ENCODE results near the gene MBD5. TPM values are rescaled to one million over a fixed set of nuclear protein-coding genes. Genes with fewer than 3 reads are reported as not detected.

MBD5 gene
- polyA plus RNA-seq, 1 of the 3 experiments (the other 2 are of a cell fraction), result 7.4 TPM

GRCh38 chr2:148130581-148130980 is 109.7 kb downstream of the MBD5 start (continued):
- TF ChIP-seq, protein P1, sequence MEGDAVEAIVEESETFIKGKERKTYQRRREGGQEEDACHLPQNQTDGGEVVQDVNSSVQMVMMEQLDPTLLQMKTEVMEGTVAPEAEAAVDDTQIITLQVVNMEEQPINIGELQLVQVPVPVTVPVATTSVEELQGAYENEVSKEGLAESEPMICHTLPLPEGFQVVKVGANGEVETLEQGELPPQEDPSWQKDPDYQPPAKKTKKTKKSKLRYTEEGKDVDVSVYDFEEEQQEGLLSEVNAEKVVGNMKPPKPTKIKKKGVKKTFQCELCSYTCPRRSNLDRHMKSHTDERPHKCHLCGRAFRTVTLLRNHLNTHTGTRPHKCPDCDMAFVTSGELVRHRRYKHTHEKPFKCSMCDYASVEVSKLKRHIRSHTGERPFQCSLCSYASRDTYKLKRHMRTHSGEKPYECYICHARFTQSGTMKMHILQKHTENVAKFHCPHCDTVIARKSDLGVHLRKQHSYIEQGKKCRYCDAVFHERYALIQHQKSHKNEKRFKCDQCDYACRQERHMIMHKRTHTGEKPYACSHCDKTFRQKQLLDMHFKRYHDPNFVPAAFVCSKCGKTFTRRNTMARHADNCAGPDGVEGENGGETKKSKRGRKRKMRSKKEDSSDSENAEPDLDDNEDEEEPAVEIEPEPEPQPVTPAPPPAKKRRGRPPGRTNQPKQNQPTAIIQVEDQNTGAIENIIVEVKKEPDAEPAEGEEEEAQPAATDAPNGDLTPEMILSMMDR (IDR thresholded peaks at IDR 0.05), result no peak

DNA sequence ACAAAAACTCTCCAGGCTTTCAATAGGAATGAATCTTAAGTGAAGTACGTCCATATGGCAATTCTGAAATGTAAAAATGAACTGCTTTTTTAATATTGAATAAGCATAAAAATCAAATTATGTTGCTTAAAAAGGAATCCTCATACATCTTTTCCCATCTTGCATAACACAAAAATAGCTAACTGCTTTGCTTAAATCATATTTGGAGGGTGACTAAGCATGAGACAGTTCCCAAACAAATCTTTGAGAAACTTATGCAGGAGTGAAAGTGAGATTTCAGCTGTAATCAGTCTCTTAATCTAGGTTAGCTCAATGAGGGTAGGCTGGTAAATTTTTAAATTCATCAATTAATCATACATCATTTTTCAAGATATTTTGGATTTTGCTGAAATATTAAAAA is 111.5 kb downstream of the MBD5 start:
- no peaks in the 10 kb centered on the region for H3K9me2 ChIP-seq
- POLR2A ChIA-PET, result no interaction called here
- 21% methylated on average over 1 of the region's 1 CpG for WGBS (ENCODE audit: low lambda C conversion rate)
- H3F3A ChIP-seq (replicated peaks; ENCODE audit: insufficient read depth), result peaks cover 14% of the 10 kb centered on the region
- H4K20me1 ChIP-seq (ENCODE audit: insufficient read depth), result no peaks in the 10 kb centered on the region
- no peak overlapping the region for H3K4me2 ChIP-seq
- no peak overlapping the region for H3K9ac ChIP-seq
- H3K36me3 ChIP-seq (replicated peaks in 1 of 2; ENCODE audit: control insufficient read depth in 1 of 2, insufficient read depth in 2 of 2, low read length in 1 of 2), result no peaks in the 10 kb centered on the region
- H3K27me3 ChIP-seq (ENCODE audit: insufficient read depth), result no peaks in the 10 kb centered on the region
- H3K27ac ChIP-seq (ENCODE audit: low read depth in 2 of 2, low read length in 1 of 2), result peak overlapping the region in 1 of 2 experiments; percentile 56; a peak in 2 of 4 replicates
- no peak overlapping the region for H2AFZ ChIP-seq (ENCODE audit: low read depth)
- H3K4me1 ChIP-seq (ENCODE audit: control insufficient read depth in 1 of 2, insufficient read depth in 2 of 2, low read depth in 1 of 2, low read length in 1 of 2), result 0 out of 4 replicates have a peak, but pooled peaks cover 0 to 3% of the 10 kb centered on the region in 2 experiments
- CTCF ChIA-PET, result interaction anchor here (0.6 to 1.2 kb wide), 3 partner anchors 13 to 377 kb away, joined by 3 read pairs; no protein-coding TSS in a partner anchor
- no peak for DNase-seq
- H3K9me3 ChIP-seq, result no peaks in the 10 kb centered on the region
- TF ChIP-seq CHD2 (IDR thresholded peaks at IDR 0.05; ENCODE audit: low read length, partially characterized antibody), result no peak
- no peak for TF ChIP-seq GABPA (IDR thresholded peaks at IDR 0.05; ENCODE audit: low read depth)
- no peak for TF ChIP-seq YY1 (IDR thresholded peaks at IDR 0.05; ENCODE audit: low read depth)
- TF ChIP-seq FOSL2 (IDR thresholded peaks at IDR 0.05; ENCODE audit: borderline replicate concordance, low read depth), result peak; percentile 35; the same call in 1 of the 2 replicates
- no peak for TF ChIP-seq ELF1 (IDR thresholded peaks at IDR 0.05)
- 0 out of 2 replicates have a peak, but pooled peaks have one; percentile 32 for TF ChIP-seq MEF2A (IDR thresholded peaks at IDR 0.05; ENCODE audit: borderline replicate concordance, low read depth)
- TF ChIP-seq GATA2 (CRISPR knock-in tag; IDR thresholded peaks at IDR 0.05), result no peak
- no peak for TF ChIP-seq USF2 (IDR thresholded peaks at IDR 0.05; ENCODE audit: borderline replicate concordance, low read depth, low read length)
- TF ChIP-seq RXRA (IDR thresholded peaks at IDR 0.05; ENCODE audit: borderline replicate concordance, low read depth), result no peak
- TF ChIP-seq RAD21 (IDR thresholded peaks at IDR 0.05; ENCODE audit: low read length), result no peak
- no peak for TF ChIP-seq TEAD4 (IDR thresholded peaks at IDR 0.05; ENCODE audit: borderline replicate concordance, insufficient read depth)
- TF ChIP-seq FOXM1 (IDR thresholded peaks at IDR 0.05; ENCODE audit: low read depth), result no peak
- TF ChIP-seq, protein P2, sequence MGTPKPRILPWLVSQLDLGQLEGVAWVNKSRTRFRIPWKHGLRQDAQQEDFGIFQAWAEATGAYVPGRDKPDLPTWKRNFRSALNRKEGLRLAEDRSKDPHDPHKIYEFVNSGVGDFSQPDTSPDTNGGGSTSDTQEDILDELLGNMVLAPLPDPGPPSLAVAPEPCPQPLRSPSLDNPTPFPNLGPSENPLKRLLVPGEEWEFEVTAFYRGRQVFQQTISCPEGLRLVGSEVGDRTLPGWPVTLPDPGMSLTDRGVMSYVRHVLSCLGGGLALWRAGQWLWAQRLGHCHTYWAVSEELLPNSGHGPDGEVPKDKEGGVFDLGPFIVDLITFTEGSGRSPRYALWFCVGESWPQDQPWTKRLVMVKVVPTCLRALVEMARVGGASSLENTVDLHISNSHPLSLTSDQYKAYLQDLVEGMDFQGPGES (IDR thresholded peaks at IDR 0.05; ENCODE audit: low read depth, low read length), result no peak
- TF ChIP-seq JUND (IDR thresholded peaks at IDR 0.05), result peak; percentile 57
- TF ChIP-seq, protein P3, sequence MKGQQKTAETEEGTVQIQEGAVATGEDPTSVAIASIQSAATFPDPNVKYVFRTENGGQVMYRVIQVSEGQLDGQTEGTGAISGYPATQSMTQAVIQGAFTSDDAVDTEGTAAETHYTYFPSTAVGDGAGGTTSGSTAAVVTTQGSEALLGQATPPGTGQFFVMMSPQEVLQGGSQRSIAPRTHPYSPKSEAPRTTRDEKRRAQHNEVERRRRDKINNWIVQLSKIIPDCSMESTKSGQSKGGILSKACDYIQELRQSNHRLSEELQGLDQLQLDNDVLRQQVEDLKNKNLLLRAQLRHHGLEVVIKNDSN (IDR thresholded peaks at IDR 0.05; ENCODE audit: borderline replicate concordance, low read depth), result no peak
- TF ChIP-seq MXI1 (IDR thresholded peaks at IDR 0.05; ENCODE audit: low read depth, low read length), result no peak
- TF ChIP-seq EZH2phosphoT487 (IDR thresholded peaks at IDR 0.05; ENCODE audit: borderline replicate concordance, low read depth), result no peak
- no peak for TF ChIP-seq NFIC (IDR thresholded peaks at IDR 0.05; ENCODE audit: borderline replicate concordance)
- 0 out of 4 replicates have a peak, but pooled peaks of 1 of the 2 experiments have one; percentile 8 for TF ChIP-seq EP300 (IDR thresholded peaks at IDR 0.05; ENCODE audit: borderline replicate concordance in 1 of 2, low read depth in 1 of 2, low read length in 1 of 2)
- peak; percentile 28; the same call in 1 of the 2 replicates for TF ChIP-seq PBX3 (IDR thresholded peaks at IDR 0.05)
- no peak for TF ChIP-seq MAX (IDR thresholded peaks at IDR 0.05; ENCODE audit: low read depth)
- TF ChIP-seq RFX5 (IDR thresholded peaks at IDR 0.05; ENCODE audit: low read length), result no peak
- TF ChIP-seq TCF12 (IDR thresholded peaks at IDR 0.05), result peak; percentile 37
- H3K79me2 ChIP-seq (ENCODE audit: insufficient read depth), result no peaks in the 10 kb centered on the region
- H3K4me3 ChIP-seq (ENCODE audit: low read depth in 2 of 2, low read length in 1 of 2), result no peak overlapping the region

Data from SK-N-SH (cell line).